Activated naive CD4-positive, alpha-beta T cell treated with Interleukin-2 at 50 U/mL for 16 hours (primary cell): ENCODE measurements around the gene GDNF.
"Not testable (repeated sequence)": the region's sequence is repeated elsewhere in the genome, so short reads cannot be mapped to it uniquely, and the experiment has no call there.

ENCODE experiments used
- DNase-seq: peaks from one replicate; pipeline ENCODE4 v3.0.0-alpha.2; 2020

The GDNF gene

GRCh38 chr5:37814699-37815098 is 25.1 kb downstream of the GDNF start:
- DNase-seq = no peak

GRCh38 chr5:37812365-37812764 is 27.5 kb downstream of the GDNF start:
- no peak for DNase-seq

GRCh38 chr5:37811866-37812265 is 28.0 kb downstream of the GDNF start:
- DNase-seq = no peak

- DNase-seq = no peak
Observed at GRCh38 chr5:37810311-37810710, 29.5 kb downstream of the GDNF start.

GRCh38 chr5:37808945-37809344 is 30.9 kb downstream of the GDNF start:
- DNase-seq = no peak

GRCh38 chr5:37807621-37808301 is 32.1 kb downstream of the GDNF start:
- DNase-seq = no peak

GRCh38 chr5:37807015-37807414 is 32.8 kb downstream of the GDNF start:
- DNase-seq = no peak

GRCh38 chr5:37806476-37806875 is 33.4 kb downstream of the GDNF start:
- DNase-seq = no peak

GRCh38 chr5:37806016-37806415 is 33.8 kb downstream of the GDNF start:
- DNase-seq = no peak

- no peak for DNase-seq
Observed at GRCh38 chr5:37804401-37804800, 35.4 kb downstream of the GDNF start.

- DNase-seq = no peak
Observed at GRCh38 chr5:37803487-37803886, 36.4 kb downstream of the GDNF start.

GRCh38 chr5:37801521-37801920 is 38.3 kb downstream of the GDNF start:
- DNase-seq = no peak

- no peak for DNase-seq
Observed at GRCh38 chr5:37799865-37800421, 39.9 kb downstream of the GDNF start.

GRCh38 chr5:37796435-37796834 is 43.4 kb downstream of the GDNF start:
- not testable (repeated sequence) for DNase-seq

- DNase-seq = not testable (repeated sequence)
Observed at GRCh38 chr5:37795292-37795691, 44.5 kb downstream of the GDNF start.

- DNase-seq = no peak
Observed at GRCh38 chr5:37792975-37793631, 46.7 kb downstream of the GDNF start.

GRCh38 chr5:37791321-37791720 is 48.5 kb downstream of the GDNF start:
- DNase-seq = no peak

GRCh38 chr5:37789991-37790390 is 49.9 kb downstream of the GDNF start:
- no peak for DNase-seq

GRCh38 chr5:37787742-37788141 is 52.1 kb downstream of the GDNF start:
- no peak for DNase-seq

GRCh38 chr5:37786862-37787519 is 52.9 kb downstream of the GDNF start:
- no peak for DNase-seq

GRCh38 chr5:37786416-37786815 is 53.4 kb downstream of the GDNF start:
- DNase-seq = no peak

GRCh38 chr5:37781409-37781808 is 58.4 kb downstream of the GDNF start:
- DNase-seq = not testable (repeated sequence)

- no peak for DNase-seq
Observed at GRCh38 chr5:37777432-37778130, 62.3 kb downstream of the GDNF start.
